HG02610 (cell line): ENCODE measurements around the gene FYTTD1.
A peak's percentile ranks its signal among the peaks of the same experiment; 100 is the strongest.

Source experiments
- ATAC-seq: cut with Tn5 transposase; IDR thresholded peaks from one replicate; pipeline ENCODE4 v1.9.1; 2021; ENCODE audit warnings: mild to moderate bottlenecking, moderate library complexity; ENCODE audit not compliant: unreplicated experiment

Gene FYTTD1

DNA sequence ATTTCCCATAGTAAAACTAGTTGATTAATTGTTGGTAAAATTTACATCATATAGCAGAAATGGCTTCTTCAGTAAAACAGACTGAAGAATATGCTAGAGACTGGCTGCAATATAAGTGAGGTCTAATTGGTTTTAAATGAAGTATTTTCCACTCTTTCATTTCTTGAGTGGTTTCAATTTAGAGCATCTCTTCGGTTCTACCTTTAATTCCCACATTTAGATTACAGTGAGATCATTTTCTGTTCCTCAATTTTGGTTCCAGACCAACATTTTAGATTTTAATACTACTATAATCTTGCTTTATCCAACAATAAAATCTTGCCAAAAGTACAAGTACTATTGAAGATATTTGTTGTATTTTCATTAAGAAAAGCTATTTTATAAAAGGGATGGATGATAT, 40.4 kb downstream of the FYTTD1 start:
- ATAC-seq: no peak

DNA sequence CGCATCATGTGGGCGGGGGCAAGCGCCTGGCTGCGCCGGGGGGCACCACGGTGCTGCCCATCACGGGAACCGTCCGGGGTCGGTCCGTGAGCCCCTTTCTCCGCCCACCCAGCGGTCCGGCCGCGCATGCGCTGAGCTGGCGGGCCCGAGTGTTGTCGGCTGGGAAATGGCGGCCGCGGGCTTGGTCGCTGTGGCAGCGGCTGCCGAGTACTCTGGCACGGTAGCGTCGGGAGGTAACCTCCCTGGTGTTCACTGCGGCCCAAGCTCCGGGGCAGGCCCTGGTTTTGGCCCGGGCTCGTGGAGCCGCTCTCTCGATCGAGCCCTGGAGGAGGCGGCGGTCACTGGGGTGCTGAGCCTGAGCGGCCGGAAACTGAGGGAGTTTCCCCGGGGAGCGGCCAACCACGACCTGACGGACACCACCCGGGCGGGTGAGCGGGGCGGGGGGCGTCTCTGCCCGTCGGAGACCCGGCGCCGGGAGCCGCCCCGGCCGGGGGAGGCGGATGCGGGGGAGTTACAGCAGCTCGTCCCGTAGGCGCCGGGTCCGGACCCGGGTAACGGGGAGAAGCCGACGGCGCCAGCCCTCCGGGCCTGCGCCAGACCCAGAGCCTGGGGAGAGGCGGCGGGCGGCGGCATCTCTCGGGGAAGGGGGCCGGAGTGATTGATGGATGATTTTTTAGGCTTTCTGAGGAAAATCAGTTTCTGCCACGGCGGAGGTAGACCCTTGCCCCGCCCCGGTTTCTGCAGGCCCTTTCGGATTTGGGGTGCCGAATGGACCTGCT, 41.6 kb downstream of the FYTTD1 start, which contains the start of gene LRCH3:
Gene LRCH3 (plus strand): TSS at position 142 of the 779 bp plus-strand sequence. CDS start 25 bp downstream, at position 167.
- peak; percentile 70 for ATAC-seq

DNA sequence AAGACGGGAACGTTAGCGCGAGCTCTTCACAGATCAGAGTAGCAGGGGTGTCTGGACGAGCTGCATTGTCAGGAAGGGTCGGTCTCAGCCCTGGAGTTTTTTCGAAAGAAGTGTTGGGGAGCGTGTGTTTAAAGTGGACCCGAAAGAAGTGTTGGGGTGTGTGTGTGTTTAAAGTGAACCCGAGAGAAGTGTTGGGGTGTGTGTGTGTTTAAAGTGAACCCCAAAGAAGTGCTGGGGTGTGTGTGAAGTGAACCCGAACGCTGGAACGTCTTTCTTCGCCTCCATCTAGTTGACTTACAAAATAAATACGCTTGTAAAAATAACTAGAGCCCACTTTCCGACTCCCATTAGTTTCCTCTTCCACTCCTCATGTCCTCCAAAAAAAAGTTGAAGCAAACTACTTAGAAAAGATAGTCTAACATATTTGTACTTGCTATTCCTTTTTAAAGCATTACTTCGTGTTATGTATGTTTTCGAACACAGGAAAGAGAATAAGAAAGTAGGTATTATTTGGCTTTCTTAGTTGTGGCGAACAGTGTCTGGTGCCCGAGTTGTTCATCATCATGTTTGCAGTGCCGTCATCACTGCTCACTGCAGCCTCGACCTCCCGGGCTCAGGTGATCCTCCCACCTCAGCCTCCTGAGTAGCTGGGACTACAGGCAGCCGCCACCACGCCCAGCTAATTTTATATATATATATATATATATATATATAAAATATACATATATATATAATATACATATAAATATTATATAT, 42.4 kb downstream of the FYTTD1 start:
- peak; percentile 7 for ATAC-seq

DNA sequence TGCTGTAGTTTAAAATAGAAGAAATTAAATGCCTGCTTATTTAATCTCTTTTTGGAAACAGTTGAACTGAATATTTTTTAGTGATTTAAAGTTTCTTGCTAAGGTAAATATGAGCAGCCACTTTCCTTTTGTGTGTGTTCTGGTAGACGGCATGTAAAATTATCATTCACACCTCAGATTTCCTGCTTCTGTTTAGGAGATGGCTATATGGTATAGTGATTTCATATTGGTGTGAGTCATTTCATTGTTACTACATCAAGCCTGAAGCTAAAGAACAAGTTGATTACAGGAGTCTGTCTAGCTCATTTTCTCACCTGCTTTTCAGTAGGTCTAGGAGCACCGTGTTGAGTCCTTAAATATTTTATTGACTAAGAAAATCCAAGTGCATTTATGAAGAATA, 43.6 kb downstream of the FYTTD1 start:
- peak; percentile 36 for ATAC-seq

DNA sequence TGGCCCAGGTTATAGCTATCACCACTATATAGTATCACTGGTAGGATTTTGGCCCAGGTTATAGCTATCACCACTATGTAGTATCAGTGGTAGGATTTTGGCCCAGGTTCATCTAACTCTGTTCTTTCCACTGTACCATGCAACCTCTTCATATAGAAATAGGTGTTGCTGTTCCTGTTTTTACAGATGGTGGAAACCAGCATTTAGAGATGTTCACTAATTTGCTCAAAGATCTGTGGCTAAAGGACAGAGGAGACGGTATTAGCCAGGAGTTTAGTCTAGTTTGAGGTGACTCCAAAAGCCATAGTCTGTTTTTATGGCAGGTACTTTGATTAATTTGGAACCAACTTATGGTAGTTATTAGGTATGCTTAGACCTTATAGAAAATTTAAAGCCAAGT, 44.4 kb downstream of the FYTTD1 start:
- no peak for ATAC-seq

DNA sequence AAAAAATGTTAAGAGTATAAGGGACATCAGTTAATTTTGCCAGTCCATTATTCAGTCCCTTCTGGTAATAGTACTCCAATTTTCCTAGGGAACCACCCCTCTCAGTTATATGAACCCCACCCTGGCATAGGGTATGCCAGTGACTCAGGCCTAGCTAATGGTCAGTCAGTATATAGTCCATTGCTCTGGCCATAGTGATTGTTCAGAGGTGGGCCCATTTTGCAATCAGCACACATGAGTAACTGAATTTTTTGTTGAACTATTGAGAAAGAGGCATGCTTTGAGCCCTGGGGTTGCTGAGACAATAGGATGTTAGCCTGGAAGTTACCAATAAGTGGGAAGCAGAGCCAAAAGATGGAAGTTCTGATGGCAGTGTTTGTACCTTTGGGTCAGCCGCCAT, 45.5 kb downstream of the FYTTD1 start:
- ATAC-seq: no peak

DNA sequence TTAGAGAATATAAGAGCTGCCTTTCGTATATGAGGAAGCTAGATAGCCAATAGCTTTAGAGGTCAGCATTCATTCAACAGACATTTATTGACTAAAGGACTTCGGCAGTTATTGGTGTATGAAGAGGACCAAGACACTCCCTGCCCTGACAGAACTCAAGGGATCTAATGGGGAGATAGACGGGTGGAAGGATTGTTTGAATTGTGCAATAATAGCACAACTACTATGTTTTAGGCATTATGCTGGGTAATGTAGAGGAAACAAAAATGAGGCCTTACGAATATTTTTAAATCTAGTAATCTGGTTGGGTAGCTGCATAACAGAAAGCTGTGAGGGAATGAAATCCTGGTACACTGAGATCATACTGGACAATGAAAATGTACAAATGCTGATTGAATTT, 46.4 kb downstream of the FYTTD1 start:
- no peak for ATAC-seq

DNA sequence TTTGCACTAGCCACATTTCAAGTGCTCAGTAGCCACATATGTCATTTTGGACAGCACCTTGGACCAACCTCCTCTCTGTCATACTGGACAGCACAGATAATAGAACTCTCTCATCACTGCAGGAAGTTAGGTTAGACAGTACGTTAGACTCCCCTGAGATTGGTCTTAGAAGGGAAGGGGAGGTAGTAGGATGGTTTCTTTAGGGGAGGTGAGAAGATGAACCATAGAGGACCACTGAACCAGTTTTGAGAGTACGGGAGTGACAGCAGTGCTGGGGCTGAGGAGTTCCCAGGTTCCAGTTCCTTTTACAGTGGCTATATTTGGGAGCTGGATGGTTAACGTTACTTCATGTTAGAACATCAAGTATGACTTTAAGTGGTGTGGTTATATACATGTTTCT, 49.2 kb downstream of the FYTTD1 start:
- ATAC-seq: peak; percentile 71

DNA sequence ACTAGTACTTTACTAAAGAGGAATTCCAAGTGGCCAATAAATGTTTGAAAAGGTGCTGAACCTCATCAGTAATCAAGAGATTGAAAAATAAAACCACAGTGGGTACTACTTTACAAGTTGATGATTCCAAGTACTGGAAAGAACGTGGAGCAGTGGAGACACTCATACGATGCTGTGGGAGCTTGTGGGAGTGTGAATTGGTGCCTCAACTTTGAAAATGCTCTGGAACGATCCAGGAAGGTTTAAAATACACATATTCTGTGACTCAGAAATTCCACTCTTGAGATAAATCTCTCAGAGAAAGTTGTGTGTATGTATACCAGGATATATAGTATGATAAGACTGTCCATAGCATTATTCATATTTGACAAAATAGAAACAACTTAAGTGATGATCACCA, 50.7 kb downstream of the FYTTD1 start:
- ATAC-seq: no peak

DNA sequence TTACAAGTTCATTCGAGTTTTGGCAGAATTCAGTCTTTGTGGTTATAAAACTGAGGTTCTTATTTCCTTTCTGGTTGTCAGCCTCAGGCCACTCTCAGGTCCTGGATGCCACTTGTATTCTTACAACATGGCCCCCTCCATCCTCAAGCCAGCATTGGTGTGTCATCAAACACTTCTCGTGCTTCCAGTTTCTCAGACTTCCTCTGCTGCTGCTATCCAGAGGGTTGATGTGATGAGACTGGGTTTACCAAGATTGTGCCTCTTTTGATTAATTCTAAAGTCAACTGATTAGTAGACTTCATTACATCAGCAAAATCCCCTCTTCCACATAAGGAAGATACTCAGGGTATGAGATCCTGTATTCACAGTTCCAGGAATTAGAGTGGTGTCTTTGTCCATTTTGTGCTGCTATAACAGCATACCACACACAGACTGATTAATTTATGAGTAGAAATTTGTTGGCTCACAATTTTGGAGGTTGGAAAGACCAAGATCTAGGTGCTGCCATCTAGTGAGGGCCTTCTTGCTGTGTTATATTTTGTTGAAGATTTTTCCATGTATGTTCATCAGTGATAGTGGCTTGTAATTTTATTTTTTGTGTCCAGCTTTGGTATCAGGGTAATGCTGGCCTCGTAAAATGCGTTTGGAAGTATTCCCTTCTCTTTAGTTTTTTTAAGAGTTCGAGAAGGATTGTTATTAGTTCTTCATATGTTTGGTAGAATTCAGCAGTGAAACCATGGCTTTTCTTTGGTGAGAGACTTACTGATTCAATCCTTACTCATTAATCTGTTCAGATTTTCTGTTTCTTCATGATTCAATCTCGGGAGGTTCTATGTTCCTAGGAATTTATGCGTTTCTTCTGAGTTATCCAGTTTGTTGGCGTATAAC, 52.5 kb downstream of the FYTTD1 start:
- ATAC-seq: no peak

DNA sequence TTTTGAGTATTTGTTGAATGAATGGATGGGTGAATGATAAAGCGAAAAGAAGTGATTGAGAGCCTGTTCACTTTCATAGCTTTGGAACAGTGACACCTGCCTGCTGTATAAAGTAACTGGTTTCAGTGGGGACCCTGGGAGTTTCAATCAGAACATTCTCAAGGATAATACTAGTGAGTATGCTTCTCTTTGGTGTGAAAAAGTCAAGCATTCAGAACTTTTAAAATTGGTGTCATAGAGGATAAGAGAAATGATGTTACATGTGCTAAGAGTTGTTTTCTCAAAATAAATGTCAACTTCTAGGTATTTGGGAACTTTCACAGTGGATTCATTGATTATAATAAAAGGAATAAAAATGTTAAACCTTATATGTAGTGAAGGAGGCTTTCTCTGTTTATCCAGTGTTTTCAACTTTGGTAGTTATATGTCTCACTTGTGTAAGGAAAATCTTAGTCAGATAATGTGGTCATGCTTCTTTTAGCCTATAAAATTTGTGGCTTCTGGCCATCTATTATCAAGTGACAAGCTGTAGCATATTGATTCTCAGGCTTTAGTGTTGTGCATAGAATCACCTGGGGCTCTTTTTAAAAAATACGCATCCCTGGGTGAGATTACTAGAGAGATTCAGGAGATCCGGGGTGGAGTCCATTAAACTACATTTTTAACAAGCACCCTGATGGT, 53.2 kb downstream of the FYTTD1 start:
- ATAC-seq: no peak

DNA sequence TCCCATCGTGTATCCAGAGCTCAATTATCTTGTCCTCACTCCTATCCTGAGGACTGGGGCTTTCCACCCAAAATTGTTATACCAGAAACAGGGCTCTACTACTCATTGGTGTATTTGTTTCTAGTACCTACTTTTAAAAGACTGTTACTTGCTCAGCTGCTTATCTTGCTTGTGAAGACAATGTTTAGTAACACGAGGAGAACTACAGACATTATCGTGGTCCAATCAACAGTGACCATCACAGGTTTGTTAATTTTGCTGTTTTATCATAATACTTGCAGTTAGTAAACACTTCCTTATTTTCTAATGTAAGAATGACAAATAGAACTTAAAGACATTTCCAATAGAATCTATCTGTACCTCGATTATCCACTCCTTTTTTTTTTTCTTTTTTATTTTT, 54.8 kb downstream of the FYTTD1 start:
- no peak for ATAC-seq

DNA sequence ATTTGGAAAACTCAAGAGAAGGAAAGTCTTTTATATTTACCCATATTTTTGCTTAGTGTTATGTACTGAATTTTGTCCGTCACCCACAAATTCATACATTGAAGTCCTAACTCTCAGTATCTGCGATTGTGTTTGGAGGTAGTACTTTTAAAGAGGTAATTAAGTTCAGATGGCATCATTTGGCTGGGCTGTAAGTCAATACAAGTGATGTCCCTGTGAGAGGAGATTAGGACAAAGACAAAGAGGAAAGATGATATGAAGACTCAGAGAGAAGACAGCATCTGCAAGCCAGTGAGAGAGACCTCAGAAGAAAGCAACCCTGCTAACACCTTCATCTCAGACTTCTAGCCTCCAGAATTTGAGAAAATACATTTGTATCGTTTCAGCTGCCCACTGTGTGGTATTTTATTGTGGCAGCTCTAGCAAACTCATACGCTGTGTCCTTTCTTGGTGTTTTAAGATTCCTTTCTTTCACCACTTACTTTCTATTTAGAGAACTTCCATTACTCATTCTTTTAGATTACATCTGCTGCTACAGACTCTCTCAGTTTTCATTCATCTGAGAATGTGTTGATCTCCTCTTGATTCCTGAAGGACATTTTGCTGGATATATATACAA, 58.4 kb downstream of the FYTTD1 start:
- ATAC-seq: no peak

DNA sequence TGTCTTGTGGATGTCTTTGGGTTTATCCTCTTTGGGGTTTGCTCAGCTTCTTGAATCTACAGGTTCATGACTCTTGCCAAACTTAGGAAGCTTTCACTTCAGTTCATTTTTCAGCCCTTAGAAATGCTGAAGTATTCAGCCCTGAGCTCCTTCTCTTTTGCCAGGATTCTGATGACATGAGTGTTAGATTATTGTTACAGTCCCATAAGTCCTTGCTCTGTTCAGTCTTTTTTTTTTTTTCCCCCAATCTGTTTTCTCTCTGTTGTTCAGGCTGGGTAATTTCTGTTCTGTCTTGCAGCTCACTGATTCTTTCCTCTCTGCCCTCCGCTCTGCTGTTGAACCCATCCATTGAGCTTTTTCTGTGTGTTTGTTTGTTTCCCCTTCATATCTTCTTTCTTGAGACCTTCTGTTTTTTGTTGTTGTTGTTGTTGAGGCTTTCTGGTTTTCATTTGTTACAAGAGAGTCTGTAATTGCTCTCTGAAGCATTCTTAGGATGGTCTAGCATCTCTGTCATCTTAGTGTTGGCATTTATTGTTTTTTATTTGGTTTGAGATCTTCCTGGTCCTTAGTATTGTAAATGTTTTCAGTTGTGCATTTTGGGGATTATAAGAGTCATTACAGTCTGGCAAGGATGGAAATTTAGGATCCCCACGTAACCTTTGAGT, 59.8 kb downstream of the FYTTD1 start:
- ATAC-seq: no peak

DNA sequence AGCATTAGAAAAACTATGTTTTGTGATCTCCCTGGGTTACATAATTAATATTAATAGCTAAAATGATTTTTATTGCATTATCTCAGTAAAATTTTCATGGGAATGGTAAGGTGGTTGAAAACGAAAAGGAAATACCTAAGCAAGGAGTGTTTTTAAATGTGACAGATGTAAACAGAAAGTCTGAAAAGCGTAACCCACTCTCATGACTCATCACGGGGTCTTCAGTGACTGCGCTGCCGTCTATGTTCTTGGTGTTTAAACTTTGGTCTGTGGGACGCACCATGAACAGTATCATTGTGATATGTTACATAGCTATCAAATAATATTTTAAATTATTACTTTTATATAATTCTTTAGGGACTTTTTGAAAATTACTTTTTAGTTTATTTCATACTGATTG, 61.2 kb downstream of the FYTTD1 start:
- no peak for ATAC-seq

DNA sequence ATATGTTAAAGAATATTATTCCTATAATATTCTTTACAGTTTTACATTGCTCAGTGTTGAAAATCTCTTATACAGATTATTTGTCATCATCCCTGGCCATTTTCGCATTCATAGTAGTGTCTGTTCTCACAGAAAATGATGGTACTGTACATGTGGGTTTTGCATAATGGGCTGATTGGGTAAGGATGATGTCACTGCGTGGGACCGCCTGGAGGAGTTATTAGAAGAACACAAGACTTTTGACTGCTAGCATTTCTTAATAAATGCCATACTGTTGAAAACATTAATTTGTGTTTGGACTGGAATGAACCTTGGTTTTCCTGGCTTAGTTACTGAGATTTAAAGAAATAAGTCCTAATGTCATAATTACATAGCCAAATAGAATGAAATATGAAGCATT, 61.7 kb downstream of the FYTTD1 start:
- ATAC-seq: no peak

DNA sequence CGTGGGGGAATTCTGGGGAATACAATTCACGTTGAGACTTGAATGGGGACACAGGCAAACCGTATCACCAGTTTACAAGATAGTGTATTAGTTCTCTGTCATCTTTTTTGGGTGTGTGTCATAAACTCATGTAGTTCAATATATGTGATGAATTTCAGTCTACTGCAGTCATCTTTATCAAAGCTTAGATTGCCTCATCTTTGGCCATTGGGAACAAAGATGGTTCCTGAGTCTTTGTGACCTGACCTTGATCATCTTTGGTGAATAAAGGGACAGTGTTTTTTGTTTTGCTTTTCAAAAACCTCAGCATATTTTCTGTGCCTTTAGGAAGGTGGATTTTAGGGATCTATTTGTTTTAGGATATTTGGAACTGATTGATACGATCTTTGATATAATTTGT, 64.7 kb downstream of the FYTTD1 start:
- no peak for ATAC-seq

DNA sequence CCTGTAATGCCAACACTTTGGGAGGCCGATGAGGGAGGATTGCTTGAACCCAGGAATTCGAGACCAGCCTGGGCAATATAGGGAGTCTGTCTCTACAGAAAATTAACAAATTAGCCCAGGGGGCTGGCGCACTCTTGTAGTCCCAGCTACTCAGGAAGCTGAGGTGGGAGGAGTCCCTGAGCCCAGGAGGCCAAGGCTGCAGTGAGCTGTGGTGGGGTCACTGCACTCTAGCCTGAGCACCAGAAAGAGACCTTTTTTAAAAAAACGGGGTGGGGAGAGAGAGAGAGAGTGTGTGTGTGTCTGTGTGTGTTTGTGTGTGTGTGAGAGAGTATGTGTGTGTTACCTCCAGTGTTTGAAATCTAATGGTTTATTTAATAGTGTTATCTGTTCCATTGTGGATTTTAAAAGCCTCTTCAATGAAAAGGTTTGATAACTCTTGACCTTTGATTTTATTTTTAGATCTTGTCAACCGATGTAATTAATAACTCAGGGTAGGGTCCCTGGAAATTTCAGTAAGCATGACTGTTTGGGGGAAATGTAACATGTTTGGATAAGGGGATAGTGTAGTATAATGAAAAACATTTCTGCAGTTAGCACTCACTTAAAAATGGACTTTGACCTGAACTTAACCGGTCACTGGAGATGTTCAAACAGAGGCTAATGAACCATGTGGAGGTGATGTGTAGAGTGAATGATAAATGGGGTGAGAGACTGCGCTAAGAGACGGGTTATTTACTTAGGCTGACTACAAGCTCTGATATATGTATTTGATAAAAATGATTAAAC, 71.1 kb downstream of the FYTTD1 start:
- ATAC-seq: no peak
